ENCODE results near the gene SEPTIN12.
"Not testable (repeated sequence)": the region's sequence is repeated elsewhere in the genome, so short reads cannot be mapped to it uniquely, and the experiment has no call there.

Gene SEPTIN12

GRCh38 chr16:4750896-4751295 is 37.2 kb downstream of the SEPTIN12 start:
- no peak for DNase-seq

GRCh38 chr16:4749700-4750257 is 38.4 kb downstream of the SEPTIN12 start:
- no peak for DNase-seq

- DNase-seq = no peak
These were observed 39.3 kb downstream of the SEPTIN12 start for GRCh38 chr16:4748682-4749411.

- no peak for DNase-seq
These were observed 40.1 kb downstream of the SEPTIN12 start for GRCh38 chr16:4747906-4748681.

- no peak for DNase-seq
These were observed 41.1 kb downstream of the SEPTIN12 start for GRCh38 chr16:4746991-4747574.

GRCh38 chr16:4746215-4746614 is 41.9 kb downstream of the SEPTIN12 start:
- DNase-seq = no peak

- no peak for DNase-seq
These were observed 42.9 kb downstream of the SEPTIN12 start for GRCh38 chr16:4745274-4745569.

GRCh38 chr16:4744555-4745273 is 43.4 kb downstream of the SEPTIN12 start:
- no peak for DNase-seq

- no peak for DNase-seq
These were observed 44.8 kb downstream of the SEPTIN12 start for GRCh38 chr16:4743226-4743878.

- DNase-seq = not testable (repeated sequence)
These were observed 49.8 kb downstream of the SEPTIN12 start for GRCh38 chr16:4738370-4738769.

GRCh38 chr16:4737545-4737944 is 50.6 kb downstream of the SEPTIN12 start:
- no peak for DNase-seq

GRCh38 chr16:4736546-4736945 is 51.6 kb downstream of the SEPTIN12 start:
- DNase-seq = no peak

GRCh38 chr16:4734730-4735535 is 53.2 kb downstream of the SEPTIN12 start:
- DNase-seq = peak; percentile 94

- peak; percentile 81 for DNase-seq
These were observed 53.9 kb downstream of the SEPTIN12 start, which contains the start of the genes ANKS3 and DNAAF8 for GRCh38 chr16:4734063-4734729. ANKS3 (minus strand) TSS chr16:4734271; CDS start chr16:4730149, 4,122 bp downstream. DNAAF8 (plus strand) TSS chr16:4734537; CDS start chr16:4736515, 1,978 bp downstream.

GRCh38 chr16:4733747-4734062 is 54.4 kb downstream of the SEPTIN12 start:
- DNase-seq = no peak

- no peak for DNase-seq
These were observed 54.9 kb downstream of the SEPTIN12 start for GRCh38 chr16:4733211-4733742.

GRCh38 chr16:4729876-4730275 is 58.3 kb downstream of the SEPTIN12 start:
- no peak for DNase-seq

- DNase-seq = no peak
These were observed 59.5 kb downstream of the SEPTIN12 start for GRCh38 chr16:4728676-4729075.

Data from CD4-positive, alpha-beta T cell treated with Interleukin-12 subunit alpha and Interleukin-12 subunit beta, for 1 hour (primary cell).